Endodermal cell (in vitro differentiated cells): ENCODE data around the gene NHERF1. TPM values are rescaled to one million over a fixed set of nuclear protein-coding genes. Genes with fewer than 3 reads are reported as not detected.

Experiments
- DNase-seq: peaks from one replicate; pipeline ENCODE4 v3.0.0-alpha.2; 2017
- H3K27ac ChIP-seq: 2 replicates; pipeline ENCODE4 v1.5.1; 2013; ENCODE audit warnings: mild to moderate bottlenecking, low read depth, low read length, moderate library complexity
- H3K27me3 ChIP-seq: 2 replicates; pipeline ENCODE4 v1.6.1; 2013; ENCODE audit warnings: mild to moderate bottlenecking, low read length, moderate library complexity; ENCODE audit not compliant: insufficient read depth, control insufficient read depth, poor library complexity, severe bottlenecking
- H3K36me3 ChIP-seq: 2 replicates; pipeline ENCODE4 v1.7.0; 2013; ENCODE audit warnings: mild to moderate bottlenecking, low read length, moderate library complexity; ENCODE audit not compliant: control insufficient read depth, insufficient read depth
- H3K4me1 ChIP-seq: one replicate; pipeline ENCODE4 v1.7.0; 2013; ENCODE audit warnings: low read length; ENCODE audit not compliant: control insufficient read depth, insufficient read depth
- H3K4me3 ChIP-seq: 2 replicates; pipeline ENCODE4 v1.5.1; 2013; ENCODE audit warnings: mild to moderate bottlenecking, low read length, moderate library complexity
- H3K9ac ChIP-seq: 2 replicates; pipeline ENCODE4 v1.6.1; 2013; ENCODE audit warnings: mild to moderate bottlenecking, low read length, moderate library complexity; ENCODE audit not compliant: poor library complexity, severe bottlenecking; ENCODE audit errors: extremely low read depth
- H3K9me3 ChIP-seq: 2 replicates; pipeline ENCODE4 v1.6.1; 2013; ENCODE audit warnings: mild to moderate bottlenecking, low read length, moderate library complexity; ENCODE audit not compliant: control insufficient read depth
- H3K27ac Mint-ChIP-seq: 2 replicates; pipeline ENCODE4 v1.8.0; 2020; ENCODE audit warnings: mixed read lengths
- H3K27me3 Mint-ChIP-seq: 2 replicates; pipeline ENCODE4 v1.8.0; 2021; ENCODE audit warnings: mild to moderate bottlenecking, mixed read lengths; ENCODE audit not compliant: insufficient read depth
- H3K36me3 Mint-ChIP-seq: 2 replicates; pipeline ENCODE4 v1.8.0; 2020; ENCODE audit warnings: low read depth, mixed read lengths
- H3K4me1 Mint-ChIP-seq: 2 replicates; pipeline ENCODE4 v1.8.0; 2020; ENCODE audit warnings: mixed read lengths
- H3K4me3 Mint-ChIP-seq: 2 replicates; pipeline ENCODE4 v1.8.0; 2020; ENCODE audit warnings: mild to moderate bottlenecking, moderate library complexity, mixed read lengths
- H3K9me3 Mint-ChIP-seq: 2 replicates; pipeline ENCODE4 v1.8.0; 2020; ENCODE audit warnings: mild to moderate bottlenecking, mixed read lengths
- CTCF ChIP-seq: fragments of 200-600 bp; sonication (generic); conservative IDR thresholded peaks from 2 replicates; pipeline ENCODE4 v1.5.0; 2021; ENCODE audit warnings: antibody characterized with exemption, mild to moderate bottlenecking
- whole genome bisulfite sequencing, 2 experiments: methylation state at CpG; one replicate each; pipeline versions ENCODE4 v1.1.5 to v1.1.7; 2013; ENCODE audit warnings: missing lambda C conversion rate in 2 of 2, mixed read lengths in 1 of 2; ENCODE audit not compliant: insufficient coverage in 1 of 2, insufficient read length in 1 of 2; 5-methylcytosine and 5-hydroxymethylcytosine counted together
- total RNA-seq, 2 donors: library from RNA; stranded (reverse); fragmentation: NEBNext Ultra II Directional in 1 of 2; extraction: Animal tissue kit (Norgen Biotek cat#: 25700) in 1 of 2; gene quantifications; 2 replicates in 1 of 2; 3 replicates in 1 of 2; pipeline ENCODE4 v1.2.1, GENCODE V29; 2021

The NHERF1 gene
- total RNA-seq, 2 donors from 2014 or later = 116 to 138 TPM

- no peak for DNase-seq
- H3K4me1 Mint-ChIP-seq = no peaks in the 10 kb centered on the region
These were observed 46.1 kb upstream of the NHERF1 start for GRCh38 chr17:74702116-74702871.

GRCh38 chr17:74703311-74703710 lies 45.1 kb upstream of the NHERF1 start:
- Histone ChIP-seq H3K27ac (no peak overlapping the region), H3K9me3 (no peaks in the 10 kb centered on the region), H3K36me3 (no peaks in the 10 kb centered on the region), H3K27me3 (peaks cover 3% of the 10 kb centered on the region), H3K4me1 (no peaks in the 10 kb centered on the region), H3K9ac (no peak overlapping the region), H3K4me3 (no peak overlapping the region)
- Mint-ChIP-seq H3K27me3 (peaks cover 23% of the 10 kb centered on the region), H3K36me3 (no peaks in the 10 kb centered on the region), H3K9me3 (no peaks in the 10 kb centered on the region), H3K4me3 (no peak overlapping the region), H3K27ac (no peak overlapping the region), H3K4me1 (no peaks in the 10 kb centered on the region)
- 57 to 86% methylated on average over 1 to 2 of the region's 2 CpGs for WGBS, 2 experiments
- no peak for DNase-seq
- TF ChIP-seq CTCF = no peak

More at GRCh38 chr17:74702116-74702871, 46.1 kb upstream of the NHERF1 start:
- Mint-ChIP-seq H3K9me3 (no peaks in the 10 kb centered on the region), H3K27ac (no peak overlapping the region), H3K27me3 (peaks cover 23% of the 10 kb centered on the region), H3K36me3 (no peaks in the 10 kb centered on the region), H3K4me3 (no peak overlapping the region)
- H3K36me3 ChIP-seq = no peaks in the 10 kb centered on the region
- no peaks in the 10 kb centered on the region for H3K4me1 ChIP-seq
- WGBS, 2 experiments = 81 to 85% methylated on average over 9 of the region's 9 CpGs
- peaks cover 3% of the 10 kb centered on the region for H3K27me3 ChIP-seq
- H3K9me3 ChIP-seq = no peaks in the 10 kb centered on the region
- H3K4me3 ChIP-seq = no peak overlapping the region
- H3K27ac ChIP-seq = no peak overlapping the region
- no peak overlapping the region for H3K9ac ChIP-seq
- no peak for TF ChIP-seq CTCF

- TF ChIP-seq CTCF = no peak
- no peak overlapping the region for H3K4me3 ChIP-seq
- no peak overlapping the region for H3K9ac ChIP-seq
- Mint-ChIP-seq H3K4me3 (no peak overlapping the region), H3K27ac (no peak overlapping the region), H3K4me1 (no peaks in the 10 kb centered on the region), H3K27me3 (peaks cover 21% of the 10 kb centered on the region), H3K36me3 (no peaks in the 10 kb centered on the region), H3K9me3 (no peaks in the 10 kb centered on the region)
- WGBS, 2 experiments = 94% methylated on average over 5 to 8 of the region's 8 CpGs
- H3K27me3 ChIP-seq = peaks cover 3% of the 10 kb centered on the region
- H3K9me3 ChIP-seq = no peaks in the 10 kb centered on the region
- H3K36me3 ChIP-seq = no peaks in the 10 kb centered on the region
- no peak for DNase-seq
- H3K27ac ChIP-seq = no peak overlapping the region
- H3K4me1 ChIP-seq = no peaks in the 10 kb centered on the region
These were observed 43.9 kb upstream of the NHERF1 start for GRCh38 chr17:74704544-74704943.
